Anterior cingulate cortex (tissue), 58 donors: ENCODE measurements around the gene FBLN1.

Experiments
- DNase-seq, 58 donors: peaks; one replicate each; lab custom pipeline; 2025; lab: John Stamatoyannopoulos, UW

Gene FBLN1

GRCh38 chr22:45562102-45562501 is 59.4 kb downstream of the FBLN1 start:
- no peak for DNase-seq

GRCh38 chr22:45562537-45563361 is 60.1 kb downstream of the FBLN1 start:
- no peak for DNase-seq

DNA sequence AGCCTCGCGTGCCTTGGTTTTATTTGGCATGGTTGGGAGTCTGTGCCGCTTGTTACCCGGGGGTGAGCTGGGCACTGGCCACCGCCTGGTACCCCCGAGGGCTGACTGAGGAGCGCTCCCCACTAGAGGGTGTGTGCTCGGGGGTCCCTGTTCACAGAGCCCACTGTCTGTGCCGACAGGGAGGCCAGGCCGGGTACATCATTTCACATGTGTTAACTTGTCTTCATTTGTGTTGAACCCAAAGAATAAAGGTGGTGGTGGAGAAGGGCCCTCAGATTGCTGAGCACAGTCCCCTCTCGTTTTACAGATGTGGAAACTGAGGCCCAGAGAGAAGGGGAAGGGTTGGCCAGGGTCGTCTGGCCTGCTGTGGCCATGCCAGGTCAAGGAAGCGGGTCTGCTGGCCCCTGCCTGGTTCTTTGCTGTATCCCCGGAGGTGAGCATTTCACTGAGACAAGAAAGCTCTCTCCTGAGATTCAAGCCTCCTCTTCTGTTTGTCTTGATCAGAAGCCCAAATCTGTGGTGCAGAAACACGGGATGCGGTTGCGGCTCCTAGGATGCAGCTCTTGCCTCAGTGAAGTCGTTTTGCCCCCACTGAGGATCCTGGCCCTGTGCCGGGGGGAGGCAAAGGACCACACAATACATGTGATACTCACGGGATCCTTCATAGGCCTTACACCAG is 60.8 kb downstream of the FBLN1 start:
- DNase-seq = no peak

DNA sequence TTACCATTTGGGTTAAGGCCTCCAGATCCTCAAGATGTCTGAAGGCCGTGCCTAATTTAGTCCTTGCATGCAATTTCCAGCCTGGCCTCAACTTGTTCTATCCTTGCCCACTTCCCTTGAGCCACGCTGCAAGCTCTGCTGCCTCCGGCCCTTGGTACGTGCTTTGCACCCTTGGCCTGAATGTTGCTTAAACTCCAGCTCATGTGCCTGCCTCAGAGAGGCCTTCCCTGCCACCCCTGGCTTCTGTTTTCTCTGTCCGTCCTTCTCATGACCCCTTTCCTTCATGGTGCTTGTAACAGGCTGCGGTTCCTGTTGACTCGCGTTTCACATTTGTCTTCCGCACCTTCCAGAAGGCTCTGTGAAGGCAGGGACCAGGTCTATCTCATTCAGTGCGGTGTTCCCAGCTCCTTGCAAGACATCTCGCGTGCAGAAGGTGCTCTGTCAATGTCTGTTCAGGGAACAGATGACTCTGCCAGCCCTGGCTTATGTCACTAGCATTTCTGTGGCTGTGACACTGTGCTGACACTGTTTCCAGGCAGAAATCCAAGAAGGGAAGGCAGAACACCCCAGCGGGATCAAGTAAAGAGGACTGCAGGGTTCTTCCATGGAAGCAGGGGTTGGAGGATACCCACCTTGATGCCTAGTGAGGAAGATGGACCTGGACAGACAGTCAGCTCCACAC is 61.8 kb downstream of the FBLN1 start:
- no peak for DNase-seq

GRCh38 chr22:45565171-45565570 is 62.5 kb downstream of the FBLN1 start:
- no peak for DNase-seq

DNA sequence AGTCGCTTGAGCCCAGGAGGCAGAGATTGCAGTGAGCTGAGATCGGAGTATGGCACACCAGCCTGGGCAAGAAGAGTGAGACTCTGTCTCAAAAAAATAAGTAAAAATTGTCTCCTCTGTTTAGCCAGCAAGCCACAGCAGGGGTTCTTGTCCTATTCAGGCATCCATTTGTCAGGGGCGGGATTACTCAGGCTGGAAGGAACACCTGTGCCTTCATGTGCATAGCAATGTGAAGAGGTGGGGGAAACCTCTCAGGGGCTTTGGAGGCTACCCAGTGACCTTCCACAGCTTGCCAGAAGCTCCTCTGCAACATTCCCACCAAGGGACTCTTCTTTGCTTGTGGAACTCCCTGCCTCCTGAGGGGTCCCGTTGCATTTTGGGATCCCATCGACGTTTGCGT is 63.3 kb downstream of the FBLN1 start:
- no peak for DNase-seq

DNA sequence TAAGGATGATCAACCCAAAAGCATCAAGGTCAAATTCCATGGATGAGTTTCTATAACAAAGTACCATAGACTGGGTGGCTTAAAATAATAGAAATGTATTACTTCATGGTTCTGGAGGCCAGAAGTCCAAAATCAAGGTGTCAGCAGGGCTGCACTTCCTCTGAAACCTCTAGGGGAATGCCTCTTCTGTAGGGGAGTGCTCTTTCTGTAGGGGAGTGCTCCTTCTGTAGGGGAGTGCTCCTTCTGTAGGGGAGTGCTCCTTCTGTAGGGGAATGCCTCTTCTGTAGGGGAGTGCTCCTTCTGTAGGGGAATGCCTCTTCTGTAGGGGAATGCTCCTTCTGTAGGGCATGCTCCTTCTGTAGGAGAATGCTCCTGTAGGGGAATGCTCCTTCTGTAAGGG is 65.5 kb downstream of the FBLN1 start:
- DNase-seq = no peak

DNA sequence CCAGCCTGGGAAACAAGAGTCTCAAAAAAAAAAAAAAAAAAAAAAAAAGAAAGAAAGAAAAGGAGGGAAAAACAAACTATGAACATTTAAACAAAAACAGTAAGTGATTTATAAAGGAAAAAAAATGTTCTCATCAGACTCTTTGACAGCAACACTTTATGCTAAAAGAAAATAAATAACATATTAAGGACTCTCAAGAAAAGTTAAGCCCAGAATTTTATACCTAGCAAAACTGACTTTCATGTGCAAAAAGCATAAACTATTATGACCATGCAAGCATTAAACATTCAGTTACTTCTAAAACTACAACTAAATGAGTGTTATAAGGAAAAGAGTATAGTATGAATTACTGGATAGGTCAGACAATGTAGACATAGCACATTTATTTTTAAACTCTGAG is 68.4 kb downstream of the FBLN1 start:
- DNase-seq = no peak

DNA sequence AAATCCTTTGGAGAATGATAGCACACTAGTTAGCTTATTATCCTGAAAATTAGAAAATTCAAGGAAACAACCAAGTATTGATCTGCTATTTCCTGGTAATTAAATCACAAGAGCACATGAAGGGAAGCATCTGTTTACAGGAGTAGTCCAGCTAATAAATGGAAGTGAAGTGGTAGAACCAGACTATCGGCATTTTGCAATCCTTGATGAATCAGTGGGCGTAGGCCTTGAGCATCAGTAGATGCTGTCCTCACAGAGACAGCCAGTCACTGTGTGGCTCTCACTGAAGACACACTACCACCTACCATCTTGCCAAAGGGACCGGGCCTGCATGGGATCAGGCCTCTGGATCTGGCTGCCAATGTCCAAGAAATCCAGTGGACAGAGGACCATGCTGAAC is 69.8 kb downstream of the FBLN1 start:
- DNase-seq = no peak

DNA sequence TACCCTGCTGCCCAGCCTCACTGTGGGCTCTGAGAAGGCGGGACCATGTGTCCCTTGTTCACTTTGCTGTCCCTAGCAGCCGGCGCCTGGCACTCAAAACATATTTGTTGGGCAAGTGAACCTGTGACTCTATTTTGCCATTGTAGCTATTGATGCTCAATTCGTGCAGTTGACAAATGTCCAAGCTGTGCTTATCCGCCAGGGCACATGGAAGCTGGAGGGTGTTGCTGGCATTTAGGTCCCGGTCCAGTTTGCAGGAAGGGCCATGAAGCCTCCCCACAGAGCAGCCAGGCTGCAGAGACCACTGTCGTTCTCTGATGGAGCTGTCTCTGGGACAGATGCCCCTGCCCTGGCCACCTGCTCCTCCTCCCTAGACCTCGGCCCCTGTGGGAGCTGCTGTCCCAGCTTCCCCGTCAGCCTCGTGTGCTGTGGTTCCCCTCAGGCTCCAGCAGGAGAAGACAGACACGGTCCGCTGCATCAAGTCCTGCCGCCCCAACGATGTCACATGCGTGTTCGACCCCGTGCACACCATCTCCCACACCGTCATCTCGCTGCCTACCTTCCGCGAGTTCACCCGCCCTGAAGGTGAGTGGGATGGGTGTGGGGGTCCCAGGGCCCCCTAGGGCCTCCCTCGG is 71.5 kb downstream of the FBLN1 start:
- DNase-seq = no peak

GRCh38 chr22:45575173-45575572 is 72.5 kb downstream of the FBLN1 start:
- DNase-seq = no peak

GRCh38 chr22:45575607-45576272 is 73.1 kb downstream of the FBLN1 start:
- no peak for DNase-seq

DNA sequence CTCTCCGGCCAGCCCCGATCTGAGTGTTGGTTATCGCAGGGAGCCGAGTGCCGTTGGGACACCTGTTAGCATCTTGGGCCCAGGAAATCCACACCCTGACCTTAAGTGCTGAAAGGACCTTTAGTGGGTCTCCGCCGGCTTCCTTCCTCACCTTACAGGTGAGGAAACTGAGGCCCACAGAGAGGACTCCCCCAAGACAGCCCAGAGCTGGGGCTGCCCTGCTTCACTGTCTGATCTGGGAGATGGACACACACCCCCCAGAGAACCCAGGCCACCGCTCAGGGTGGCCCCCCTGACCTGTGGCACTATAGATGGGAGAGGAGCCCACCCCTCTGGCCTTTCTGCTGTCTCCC is 73.6 kb downstream of the FBLN1 start:
- no peak for DNase-seq

- no peak for DNase-seq
These were observed 74.2 kb downstream of the FBLN1 start for GRCh38 chr22:45576730-45577464.

- DNase-seq = peak in 55 of 58 donors; percentile 22 to 90 (median 51)
These were observed 75.3 kb downstream of the FBLN1 start for GRCh38 chr22:45577746-45578523.

- DNase-seq = no peak
These were observed 76.0 kb downstream of the FBLN1 start for GRCh38 chr22:45578524-45579147.

GRCh38 chr22:45579306-45579705 is 76.6 kb downstream of the FBLN1 start:
- DNase-seq = no peak
